Neuronal stem cell (in vitro differentiated cells): ENCODE results near the gene EIF5.

Experiments used
- DNase-seq: peaks from one replicate; pipeline ENCODE4 v3.0.0-alpha.2; 2013; ENCODE audit warnings: low spot score
- H2AFZ ChIP-seq: one replicate; pipeline ENCODE4 v1.6.1; 2013; ENCODE audit warnings: mild to moderate bottlenecking, low read length, inconsistent platforms
- H2AK5ac ChIP-seq: 2 replicates; pipeline ENCODE4 v1.6.1; 2013; ENCODE audit warnings: low read depth, mild to moderate bottlenecking, inconsistent platforms, low read length, moderate library complexity, mixed read lengths
- H2BK120ac ChIP-seq: 2 replicates; pipeline ENCODE4 v1.6.1; 2013; ENCODE audit warnings: low read depth, mild to moderate bottlenecking, inconsistent platforms, low read length, moderate library complexity, mixed read lengths
- H2BK12ac ChIP-seq: one replicate; pipeline ENCODE4 v1.6.1; 2013; ENCODE audit warnings: low read length, inconsistent platforms
- H2BK15ac ChIP-seq: 2 replicates; pipeline ENCODE4 v1.6.1; 2013; ENCODE audit warnings: mild to moderate bottlenecking, low read length, inconsistent platforms, mixed read lengths
- H2BK5ac ChIP-seq: one replicate; pipeline ENCODE4 v1.6.1; 2013; ENCODE audit warnings: inconsistent platforms, mild to moderate bottlenecking, low read length, moderate library complexity
- H3K14ac ChIP-seq: one replicate; pipeline ENCODE4 v1.6.1; 2013; ENCODE audit warnings: low read length, inconsistent platforms
- H3K18ac ChIP-seq: 2 replicates; pipeline ENCODE4 v1.6.1; 2013; ENCODE audit warnings: low read length, inconsistent platforms
- H3K23ac ChIP-seq: 2 replicates; pipeline ENCODE4 v1.6.1; 2013; ENCODE audit warnings: low read depth, mild to moderate bottlenecking, mixed read lengths, low read length, inconsistent platforms; ENCODE audit not compliant: poor library complexity
- H3K27ac ChIP-seq: replicated peaks from 3 replicates; pipeline ENCODE4 v1.5.1; 2013; ENCODE audit warnings: low read length, inconsistent platforms
- H3K27me3 ChIP-seq, 3 experiments: 2 replicates each; pipeline ENCODE4 v1.6.1; 2013; ENCODE audit warnings: low read length in 3 of 3, mild to moderate bottlenecking in 2 of 3, inconsistent platforms in 1 of 3, low read depth in 1 of 3, mixed read lengths in 1 of 3, moderate library complexity in 1 of 3; ENCODE audit not compliant: control insufficient read depth in 3 of 3, insufficient read depth in 3 of 3
- H3K36me3 ChIP-seq, 2 donors: replicated peaks in 1 of 2; 2 replicates each; pipeline ENCODE4 v1.6.1; 2013; ENCODE audit warnings: low read length in 2 of 2; ENCODE audit not compliant: control insufficient read depth in 2 of 2, insufficient read depth in 2 of 2
- H3K4ac ChIP-seq: 2 replicates; pipeline ENCODE4 v1.6.1; 2013; ENCODE audit warnings: inconsistent platforms, mild to moderate bottlenecking, low read length, moderate library complexity
- H3K4me1 ChIP-seq, 2 donors: 1 replicate in 1 of 2; 2 replicates in 1 of 2; pipeline ENCODE4 v1.6.1; 2013; ENCODE audit warnings: low read length in 2 of 2, low read depth in 1 of 2; ENCODE audit not compliant: control insufficient read depth in 2 of 2, insufficient read depth in 1 of 2
- H3K4me2 ChIP-seq: one replicate; pipeline ENCODE4 v1.6.1; 2013; ENCODE audit warnings: mild to moderate bottlenecking, low read length, inconsistent platforms; ENCODE audit not compliant: insufficient read depth, poor library complexity, severe bottlenecking
- H3K4me3 ChIP-seq, 2 donors: 2 replicates each; pipeline ENCODE4 v1.5.1; 2013; ENCODE audit warnings: low read length in 2 of 2, mild to moderate bottlenecking in 2 of 2, inconsistent platforms in 1 of 2, moderate library complexity in 1 of 2
- H3K79me1 ChIP-seq: one replicate; pipeline ENCODE4 v1.6.1; 2013; ENCODE audit warnings: low read depth, mild to moderate bottlenecking, inconsistent platforms, low read length, moderate library complexity
- H3K9ac ChIP-seq: one replicate; pipeline ENCODE4 v1.6.1; 2013; ENCODE audit warnings: mild to moderate bottlenecking, low read depth, low read length, inconsistent platforms; ENCODE audit not compliant: poor library complexity
- H3K9me3 ChIP-seq, 2 donors: replicated peaks in 1 of 2; 2 replicates each; pipeline versions ENCODE3 to v1.6.1; 2013; ENCODE audit warnings: low read length in 2 of 2, mild to moderate bottlenecking in 2 of 2, inconsistent platforms in 1 of 2, low read depth in 1 of 2, mixed read lengths in 1 of 2, moderate library complexity in 1 of 2; ENCODE audit not compliant: control insufficient read depth in 2 of 2, insufficient read depth in 1 of 2
- H4K8ac ChIP-seq: one replicate; pipeline ENCODE4 v1.6.1; 2013; ENCODE audit warnings: low read depth, mild to moderate bottlenecking, inconsistent platforms, low read length, moderate library complexity
- H4K91ac ChIP-seq: one replicate; pipeline ENCODE4 v1.6.1; 2013; ENCODE audit warnings: low read length, low read depth, mild to moderate bottlenecking, inconsistent platforms; ENCODE audit not compliant: poor library complexity
- WGBS, 2 donors: extraction: QIAGEN DNeasy Blood & Tissue Kit; methylation state at CpG; one replicate each; pipeline ENCODE4 v1.1.7; 2013; ENCODE audit warnings: missing lambda C conversion rate in 2 of 2, mixed read lengths in 1 of 2; ENCODE audit not compliant: insufficient read length in 2 of 2, insufficient replicate concordance in 1 of 2; ENCODE audit errors: extremely low coverage in 2 of 2; 5-methylcytosine and 5-hydroxymethylcytosine counted together

EIF5 gene

GRCh38 chr14:103361867-103362266 lies 27.8 kb downstream of the EIF5 start:
- Histone ChIP-seq H3K14ac (no peak overlapping the region), H3K79me1 (no peaks in the 10 kb centered on the region), H3K9me3 (peaks cover 0 to 5% of the 10 kb centered on the region in 2 donors), H2AFZ (no peak overlapping the region), H2BK5ac (no peak overlapping the region), H2AK5ac (no peak overlapping the region), H3K4me2 (no peak overlapping the region), H2BK120ac (no peak overlapping the region), H2BK12ac (no peak overlapping the region), H3K36me3 (no peaks in the 10 kb centered on the region), H3K27me3 (no peaks in the 10 kb centered on the region), H2BK15ac (no peak overlapping the region), H4K8ac (no peak overlapping the region), H4K91ac (no peak overlapping the region), H3K27ac (no peak overlapping the region), H3K9ac (no peak overlapping the region), H3K4ac (no peak overlapping the region), H3K4me3 (peak overlapping the region in 1 of 2 donors; percentile 10), H3K4me1 (no peaks in the 10 kb centered on the region), H3K18ac (no peak overlapping the region), H3K23ac (no peak overlapping the region)
- DNase-seq, result no peak
- WGBS, 2 donors, result no CpG with 5 or more reads among the region's 5 CpGs

GRCh38 chr14:103362780-103363179 lies 28.7 kb downstream of the EIF5 start:
- WGBS, 2 donors, result no CpG with 5 or more reads among the region's 1 CpG
- Histone ChIP-seq H3K4me2 (no peak overlapping the region), H3K9me3 (peaks cover 0 to 5% of the 10 kb centered on the region in 2 donors), H2BK12ac (no peak overlapping the region), H4K8ac (no peak overlapping the region), H3K23ac (no peak overlapping the region), H3K9ac (no peak overlapping the region), H3K14ac (no peak overlapping the region), H3K4ac (no peak overlapping the region), H2BK5ac (no peak overlapping the region), H3K36me3 (no peaks in the 10 kb centered on the region), H3K79me1 (no peaks in the 10 kb centered on the region), H2AK5ac (no peak overlapping the region), H2BK120ac (no peak overlapping the region), H3K27me3 (no peaks in the 10 kb centered on the region), H3K4me3 (no peak overlapping the region), H2BK15ac (no peak overlapping the region), H3K27ac (no peak overlapping the region), H3K4me1 (no peaks in the 10 kb centered on the region), H4K91ac (no peak overlapping the region), H2AFZ (no peak overlapping the region), H3K18ac (no peak overlapping the region)
- DNase-seq, result no peak

- H3K4ac ChIP-seq, result no peak overlapping the region
- no peak for DNase-seq
- no peak overlapping the region for H2AK5ac ChIP-seq
- no peaks in the 10 kb centered on the region for H3K27me3 ChIP-seq
- H3K27ac ChIP-seq, result no peak overlapping the region
- no peak overlapping the region for H3K18ac ChIP-seq
- H3K4me3 ChIP-seq, result no peak overlapping the region
- no peak overlapping the region for H2BK12ac ChIP-seq
- no peak overlapping the region for H2BK120ac ChIP-seq
- no peak overlapping the region for H4K8ac ChIP-seq
- no CpG with 5 or more reads among the region's 6 CpGs for WGBS, 2 donors
- peaks cover 0 to 2% of the 10 kb centered on the region in 2 donors for H3K9me3 ChIP-seq
- no peaks in the 10 kb centered on the region for H3K79me1 ChIP-seq
- H3K4me1 ChIP-seq, result no peaks in the 10 kb centered on the region
- no peaks in the 10 kb centered on the region for H3K36me3 ChIP-seq
- no peak overlapping the region for H2BK5ac ChIP-seq
- no peak overlapping the region for H4K91ac ChIP-seq
- H3K14ac ChIP-seq, result no peak overlapping the region
- no peak overlapping the region for H3K23ac ChIP-seq
- H3K9ac ChIP-seq, result no peak overlapping the region
- H2AFZ ChIP-seq, result no peak overlapping the region
- no peak overlapping the region for H2BK15ac ChIP-seq
- H3K4me2 ChIP-seq, result no peak overlapping the region
Measured at GRCh38 chr14:103366741-103367140, 32.7 kb downstream of the EIF5 start.

GRCh38 chr14:103367995-103368394 lies 34.0 kb downstream of the EIF5 start:
- Histone ChIP-seq H3K9me3 (no peaks in the 10 kb centered on the region), H2AFZ (no peak overlapping the region), H3K9ac (no peak overlapping the region), H4K91ac (no peak overlapping the region), H3K14ac (no peak overlapping the region), H4K8ac (no peak overlapping the region), H2BK120ac (no peak overlapping the region), H3K27me3 (no peaks in the 10 kb centered on the region), H3K27ac (no peak overlapping the region), H2AK5ac (no peak overlapping the region), H3K4me1 (peaks cover 0 to 2% of the 10 kb centered on the region in 2 donors), H3K79me1 (no peaks in the 10 kb centered on the region), H3K36me3 (no peaks in the 10 kb centered on the region), H2BK12ac (no peak overlapping the region), H3K4me3 (no peak overlapping the region), H3K4me2 (no peak overlapping the region), H2BK15ac (no peak overlapping the region), H3K4ac (no peak overlapping the region), H3K18ac (no peak overlapping the region), H3K23ac (no peak overlapping the region), H2BK5ac (no peak overlapping the region)
- no CpG with 5 or more reads among the region's 4 CpGs for WGBS, 2 donors
- DNase-seq, result no peak
